ENCODE results near the gene KIAA1217.

Gene KIAA1217

GRCh38 chr10:24383681-24384106, 174.8 kb downstream of the KIAA1217 start:
- peak overlapping the region; percentile 62 for H3K9ac ChIP-seq

GRCh38 chr10:24384954-24385353, 176.0 kb downstream of the KIAA1217 start:
- no peak overlapping the region for H3K9ac ChIP-seq
- H3K79me2 ChIP-seq (ENCODE audit: insufficient read depth, low read depth) = no peaks in the 10 kb centered on the region
- no peaks in the 10 kb centered on the region for H3K27me3 ChIP-seq (ENCODE audit: insufficient read depth, low read depth)
- peaks cover 34% of the 10 kb centered on the region for H3K4me1 ChIP-seq (ENCODE audit: low read depth, poor library complexity, severe bottlenecking)
- H4K20me1 ChIP-seq (ENCODE audit: insufficient read depth) = no peaks in the 10 kb centered on the region
- no peak overlapping the region for H2AFZ ChIP-seq (ENCODE audit: low read depth)
- no peak overlapping the region for H3K27ac ChIP-seq
- no peak overlapping the region for H3K4me3 ChIP-seq (IDR thresholded peaks at IDR 0.05; ENCODE audit: insufficient read depth, low read depth, low read length)
- H3K4me2 ChIP-seq = no peak overlapping the region
- H3K36me3 ChIP-seq (ENCODE audit: insufficient read depth) = no peaks in the 10 kb centered on the region
- TF ChIP-seq CTCF (conservative IDR thresholded peaks at IDR 0.05; ENCODE audit: low read depth, low read length) = no peak

More at GRCh38 chr10:24383681-24384106, 174.8 kb downstream of the KIAA1217 start:
- H3K4me1 ChIP-seq (ENCODE audit: low read depth, poor library complexity, severe bottlenecking) = peaks cover 37% of the 10 kb centered on the region
- H3K27ac ChIP-seq = peak overlapping the region; percentile 82
- H3K79me2 ChIP-seq (ENCODE audit: insufficient read depth, low read depth) = no peaks in the 10 kb centered on the region
- no peaks in the 10 kb centered on the region for H3K27me3 ChIP-seq (ENCODE audit: insufficient read depth, low read depth)
- no peak overlapping the region for H3K4me3 ChIP-seq (IDR thresholded peaks at IDR 0.05; ENCODE audit: insufficient read depth, low read depth, low read length)
- peak overlapping the region; percentile 87 for H3K4me2 ChIP-seq
- peak; percentile 56; the same call in 1 of the 2 replicates for TF ChIP-seq CTCF (conservative IDR thresholded peaks at IDR 0.05; ENCODE audit: low read depth, low read length)
- no peaks in the 10 kb centered on the region for H4K20me1 ChIP-seq (ENCODE audit: insufficient read depth)
- H2AFZ ChIP-seq (ENCODE audit: low read depth) = peak overlapping the region; percentile 81; the same call in 1 of the 2 replicates
- H3K36me3 ChIP-seq (ENCODE audit: insufficient read depth) = no peaks in the 10 kb centered on the region

- Histone ChIP-seq H3K27me3 (ENCODE audit: insufficient read depth, low read depth) (no peaks in the 10 kb centered on the region), H3K27ac (no peak overlapping the region), H3K4me2 (no peak overlapping the region), H3K4me1 (ENCODE audit: low read depth, poor library complexity, severe bottlenecking) (peaks cover 34% of the 10 kb centered on the region), H3K4me3 (IDR thresholded peaks at IDR 0.05; ENCODE audit: insufficient read depth, low read depth, low read length) (no peak overlapping the region), H3K36me3 (ENCODE audit: insufficient read depth) (no peaks in the 10 kb centered on the region), H3K79me2 (ENCODE audit: insufficient read depth, low read depth) (no peaks in the 10 kb centered on the region), H3K9ac (no peak overlapping the region), H4K20me1 (ENCODE audit: insufficient read depth) (no peaks in the 10 kb centered on the region), H2AFZ (ENCODE audit: low read depth) (no peak overlapping the region)
- no peak for TF ChIP-seq CTCF (conservative IDR thresholded peaks at IDR 0.05; ENCODE audit: low read depth, low read length)
Observed at GRCh38 chr10:24385776-24386175, 176.8 kb downstream of the KIAA1217 start.

GRCh38 chr10:24390146-24390700, 181.3 kb downstream of the KIAA1217 start:
- H3K9ac ChIP-seq = no peak overlapping the region
- TF ChIP-seq CTCF (conservative IDR thresholded peaks at IDR 0.05; ENCODE audit: low read depth, low read length) = no peak
- no peaks in the 10 kb centered on the region for H3K27me3 ChIP-seq (ENCODE audit: insufficient read depth, low read depth)

More at GRCh38 chr10:24390146-24390700, 181.3 kb downstream of the KIAA1217 start:
- Histone ChIP-seq H3K4me1 (ENCODE audit: low read depth, poor library complexity, severe bottlenecking) (no peaks in the 10 kb centered on the region), H3K27ac (no peak overlapping the region), H2AFZ (ENCODE audit: low read depth) (no peak overlapping the region), H3K79me2 (ENCODE audit: insufficient read depth, low read depth) (no peaks in the 10 kb centered on the region), H3K36me3 (ENCODE audit: insufficient read depth) (no peaks in the 10 kb centered on the region), H4K20me1 (ENCODE audit: insufficient read depth) (no peaks in the 10 kb centered on the region), H3K4me2 (no peak overlapping the region), H3K4me3 (IDR thresholded peaks at IDR 0.05; ENCODE audit: insufficient read depth, low read depth, low read length) (no peak overlapping the region)

Measured in KMS-11 (cell line).